Rectal smooth muscle tissue (tissue), 1 donor: ENCODE measurements around the gene MEPE.

Experiments
- H3K27ac ChIP-seq: one replicate; pipeline ENCODE4 v1.7.0; 2013; ENCODE audit warnings: low read depth, low read length, inconsistent platforms
- H3K27me3 ChIP-seq: one replicate; pipeline ENCODE4 v1.7.0; 2013; ENCODE audit warnings: low read length; ENCODE audit not compliant: control insufficient read depth, insufficient read depth
- H3K36me3 ChIP-seq: one replicate; pipeline ENCODE4 v1.7.0; 2013; ENCODE audit warnings: low read length; ENCODE audit not compliant: control insufficient read depth, insufficient read depth
- H3K4me1 ChIP-seq: one replicate; pipeline ENCODE4 v1.7.0; 2013; ENCODE audit warnings: low read length; ENCODE audit not compliant: control insufficient read depth, insufficient read depth
- H3K4me3 ChIP-seq: one replicate; pipeline ENCODE4 v1.7.0; 2013; ENCODE audit warnings: low read length
- H3K9ac ChIP-seq: one replicate; pipeline ENCODE4 v1.7.0; 2013; ENCODE audit warnings: low read length

MEPE gene

GRCh38 chr4:87832669-87833068 lies at the start of gene MEPE:
Gene MEPE (plus strand): TSS chr4:87832969. CDS start chr4:87834715, 1,746 bp downstream.
- no peak within 1 kb of the TSS for H3K4me3 ChIP-seq
- no peak within 1 kb of the TSS for H3K27ac ChIP-seq
- no peak within 1 kb of the TSS for H3K9ac ChIP-seq
- H3K4me1 ChIP-seq = no peaks in the 10 kb centered on the region
- H3K36me3 ChIP-seq = no peaks in the 10 kb centered on the region
- no peaks in the 10 kb centered on the region for H3K27me3 ChIP-seq

- Histone ChIP-seq H3K27me3 (no peaks in the 10 kb centered on the region), H3K27ac (no peak overlapping the region), H3K4me1 (no peaks in the 10 kb centered on the region), H3K9ac (no peak overlapping the region), H3K36me3 (no peaks in the 10 kb centered on the region), H3K4me3 (no peak overlapping the region)
Measured at GRCh38 chr4:87783781-87784180, 49.0 kb upstream of the MEPE start.

- Histone ChIP-seq H3K4me3 (no peak overlapping the region), H3K36me3 (no peaks in the 10 kb centered on the region), H3K27ac (no peak overlapping the region), H3K4me1 (no peaks in the 10 kb centered on the region), H3K27me3 (no peaks in the 10 kb centered on the region), H3K9ac (no peak overlapping the region)
Measured at GRCh38 chr4:87785731-87786509, 46.8 kb upstream of the MEPE start.

- H3K36me3 ChIP-seq = no peaks in the 10 kb centered on the region
- no peaks in the 10 kb centered on the region for H3K4me1 ChIP-seq
- no peak within 1 kb of the TSS for H3K4me3 ChIP-seq
- no peaks in the 10 kb centered on the region for H3K27me3 ChIP-seq
- H3K9ac ChIP-seq = no peak within 1 kb of the TSS
- no peak within 1 kb of the TSS for H3K27ac ChIP-seq
Measured at GRCh38 chr4:87799301-87800113, 33.3 kb upstream of the MEPE start, which contains the start of gene IBSP. Gene IBSP (plus strand): TSS chr4:87799554. CDS start chr4:87802362, 2,808 bp downstream.

- Histone ChIP-seq H3K27me3 (no peaks in the 10 kb centered on the region), H3K4me1 (no peaks in the 10 kb centered on the region), H3K4me3 (no peak overlapping the region), H3K9ac (no peak overlapping the region), H3K27ac (no peak overlapping the region), H3K36me3 (no peaks in the 10 kb centered on the region)
Measured at GRCh38 chr4:87802858-87803257, 29.9 kb upstream of the MEPE start.

GRCh38 chr4:87803421-87803820 lies 29.3 kb upstream of the MEPE start:
- Histone ChIP-seq H3K27me3 (no peaks in the 10 kb centered on the region), H3K9ac (no peak overlapping the region), H3K4me1 (no peaks in the 10 kb centered on the region), H3K27ac (no peak overlapping the region), H3K4me3 (no peak overlapping the region), H3K36me3 (no peaks in the 10 kb centered on the region)

GRCh38 chr4:87804871-87805270 lies 27.9 kb upstream of the MEPE start:
- Histone ChIP-seq H3K36me3 (no peaks in the 10 kb centered on the region), H3K4me1 (no peaks in the 10 kb centered on the region)

GRCh38 chr4:87805971-87806370 lies 26.8 kb upstream of the MEPE start:
- H3K4me3 ChIP-seq = no peak overlapping the region
- no peaks in the 10 kb centered on the region for H3K36me3 ChIP-seq
- no peaks in the 10 kb centered on the region for H3K27me3 ChIP-seq
- H3K4me1 ChIP-seq = no peaks in the 10 kb centered on the region
- no peak overlapping the region for H3K27ac ChIP-seq
- H3K9ac ChIP-seq = no peak overlapping the region

More at GRCh38 chr4:87804871-87805270, 27.9 kb upstream of the MEPE start:
- no peaks in the 10 kb centered on the region for H3K27me3 ChIP-seq
- no peak overlapping the region for H3K27ac ChIP-seq
- H3K4me3 ChIP-seq = no peak overlapping the region
- H3K9ac ChIP-seq = no peak overlapping the region

- Histone ChIP-seq H3K9ac (no peak overlapping the region), H3K27me3 (no peaks in the 10 kb centered on the region), H3K27ac (no peak overlapping the region), H3K4me3 (no peak overlapping the region), H3K36me3 (no peaks in the 10 kb centered on the region), H3K4me1 (no peaks in the 10 kb centered on the region)
Measured at GRCh38 chr4:87806520-87806919, 26.2 kb upstream of the MEPE start.

GRCh38 chr4:87807402-87807801 lies 25.4 kb upstream of the MEPE start:
- no peak overlapping the region for H3K27ac ChIP-seq
- no peaks in the 10 kb centered on the region for H3K4me1 ChIP-seq
- H3K27me3 ChIP-seq = no peaks in the 10 kb centered on the region
- H3K9ac ChIP-seq = no peak overlapping the region
- H3K4me3 ChIP-seq = no peak overlapping the region
- no peaks in the 10 kb centered on the region for H3K36me3 ChIP-seq

- H3K36me3 ChIP-seq = no peaks in the 10 kb centered on the region
- no peak overlapping the region for H3K27ac ChIP-seq
- no peak overlapping the region for H3K4me3 ChIP-seq
- H3K27me3 ChIP-seq = no peaks in the 10 kb centered on the region
- no peaks in the 10 kb centered on the region for H3K4me1 ChIP-seq
- H3K9ac ChIP-seq = no peak overlapping the region
Measured at GRCh38 chr4:87811977-87812376, 20.8 kb upstream of the MEPE start.

GRCh38 chr4:87819281-87819919 lies 13.4 kb upstream of the MEPE start:
- no peaks in the 10 kb centered on the region for H3K27me3 ChIP-seq
- no peak overlapping the region for H3K4me3 ChIP-seq

More at GRCh38 chr4:87819281-87819919, 13.4 kb upstream of the MEPE start:
- Histone ChIP-seq H3K4me1 (no peaks in the 10 kb centered on the region), H3K27ac (no peak overlapping the region), H3K36me3 (no peaks in the 10 kb centered on the region), H3K9ac (no peak overlapping the region)
